ENCODE data around the gene XIAP. TPM values are rescaled to one million over a fixed set of nuclear protein-coding genes. Genes with fewer than 3 reads are reported as not detected.

Gene XIAP
- total RNA-seq, 1 experiment from 2014 or later, result 13.8 TPM

GRCh38 chrX:123960956-123961267, 101.1 kb downstream of the XIAP start:
- no peak for DNase-seq (ENCODE audit: low spot score)

- DNase-seq (ENCODE audit: low spot score), result peak; percentile 66
These were observed 101.6 kb downstream of the XIAP start, which contains the start of gene STAG2 for GRCh38 chrX:123961268-123962005. TSS of gene STAG2 (plus strand) at chrX:123961706. CDS start at chrX:124022628, 60,922 bp downstream.

GRCh38 chrX:123962006-123962467, 102.2 kb downstream of the XIAP start:
- DNase-seq (ENCODE audit: low spot score), result no peak

GRCh38 chrX:123962794-123963373, 103.0 kb downstream of the XIAP start:
- DNase-seq (ENCODE audit: low spot score), result peak; percentile 72

Other genes with a start within 250 kb of the XIAP start
- gene THOC2, start 127.0 kb upstream of the XIAP start, total RNA-seq (2014; rRNA removed; shearing (Covaris generic)), result 25.4 and 33.1 TPM in 2 replicates
- gene STAG2, start 101.7 kb downstream of the XIAP start, total RNA-seq (2014; rRNA removed; shearing (Covaris generic)), result 40.9 and 42.8 TPM in 2 replicates

Measured in A172 (cell line).